Neural crest cell (in vitro differentiated cells): ENCODE data around the gene MICU2. TPM values are rescaled to one million over a fixed set of nuclear protein-coding genes. Genes with fewer than 3 reads are reported as not detected.

Source experiments
- DNase-seq: peaks from one replicate; pipeline ENCODE4 v3.0.0; 2021; ENCODE audit warnings: low read depth, mixed read lengths, low spot score
- H3K27ac Mint-ChIP-seq: one replicate; pipeline ENCODE4 v1.8.0; 2021; ENCODE audit warnings: mild to moderate bottlenecking, mixed read lengths; ENCODE audit not compliant: unreplicated experiment
- H3K27me3 Mint-ChIP-seq: 2 replicates; pipeline ENCODE4 v1.8.0; 2021; ENCODE audit warnings: low read depth, mild to moderate bottlenecking, mixed read lengths
- H3K36me3 Mint-ChIP-seq: 2 replicates; pipeline ENCODE4 v1.8.0; 2021; ENCODE audit warnings: low read depth, mild to moderate bottlenecking, mixed read lengths
- H3K4me1 Mint-ChIP-seq: 2 replicates; pipeline ENCODE4 v1.8.0; 2021; ENCODE audit warnings: mixed read lengths
- H3K4me3 Mint-ChIP-seq: one replicate; pipeline ENCODE4 v1.8.0; 2021; ENCODE audit warnings: mild to moderate bottlenecking, mixed read lengths
- H3K9me3 Mint-ChIP-seq: 2 replicates; pipeline ENCODE4 v1.8.0; 2021; ENCODE audit warnings: mixed read lengths
- CTCF ChIP-seq: fragments of 200-600 bp; sonication (generic); conservative IDR thresholded peaks from 2 replicates; pipeline ENCODE4 v1.5.0; 2021; ENCODE audit warnings: antibody characterized with exemption, mild to moderate bottlenecking
- total RNA-seq: library from RNA; stranded (reverse); gene quantifications from 2 replicates; pipeline ENCODE4 v1.2.1, GENCODE V29; 2021

MICU2 gene
- total RNA-seq, 1 donor from 2014 or later = 34.1 TPM

- no peak for DNase-seq
- no peak for TF ChIP-seq CTCF
- H3K27me3 Mint-ChIP-seq = no peaks in the 10 kb centered on the region
- H3K27ac Mint-ChIP-seq = no peak overlapping the region
- peaks cover 6% of the 10 kb centered on the region for H3K4me1 Mint-ChIP-seq
- H3K36me3 Mint-ChIP-seq = peaks cover 11% of the 10 kb centered on the region
- H3K4me3 Mint-ChIP-seq = no peak overlapping the region
- no peaks in the 10 kb centered on the region for H3K9me3 Mint-ChIP-seq
These were observed 59.5 kb downstream of the MICU2 start for GRCh38 chr13:21544515-21544914.

- no peak overlapping the region for H3K27ac Mint-ChIP-seq
- TF ChIP-seq CTCF = no peak
- no peak overlapping the region for H3K4me3 Mint-ChIP-seq
- no peaks in the 10 kb centered on the region for H3K9me3 Mint-ChIP-seq
- no peaks in the 10 kb centered on the region for H3K27me3 Mint-ChIP-seq
- H3K4me1 Mint-ChIP-seq = peaks cover 6% of the 10 kb centered on the region
- H3K36me3 Mint-ChIP-seq = peaks cover 15% of the 10 kb centered on the region
- DNase-seq = no peak
These were observed 61.4 kb downstream of the MICU2 start for GRCh38 chr13:21542563-21542962.

- H3K4me3 Mint-ChIP-seq = no peak overlapping the region
- H3K27me3 Mint-ChIP-seq = no peaks in the 10 kb centered on the region
- peaks cover 17% of the 10 kb centered on the region for H3K36me3 Mint-ChIP-seq
- H3K27ac Mint-ChIP-seq = no peak overlapping the region
- TF ChIP-seq CTCF = no peak
- peaks cover 6% of the 10 kb centered on the region for H3K4me1 Mint-ChIP-seq
- DNase-seq = no peak
- no peaks in the 10 kb centered on the region for H3K9me3 Mint-ChIP-seq
These were observed 62.0 kb downstream of the MICU2 start for GRCh38 chr13:21541980-21542379.

GRCh38 chr13:21541271-21541670 lies 62.7 kb downstream of the MICU2 start:
- no peak for DNase-seq
- H3K36me3 Mint-ChIP-seq = peaks cover 17% of the 10 kb centered on the region

GRCh38 chr13:21539687-21540086 lies 64.3 kb downstream of the MICU2 start:
- no peak for DNase-seq
- peaks cover 11% of the 10 kb centered on the region for H3K36me3 Mint-ChIP-seq
- no peak overlapping the region for H3K4me3 Mint-ChIP-seq
- H3K27ac Mint-ChIP-seq = no peak overlapping the region
- no peaks in the 10 kb centered on the region for H3K9me3 Mint-ChIP-seq
- no peak for TF ChIP-seq CTCF
- peaks cover 6% of the 10 kb centered on the region for H3K4me1 Mint-ChIP-seq
- H3K27me3 Mint-ChIP-seq = no peaks in the 10 kb centered on the region

More at GRCh38 chr13:21541271-21541670, 62.7 kb downstream of the MICU2 start:
- H3K27ac Mint-ChIP-seq = no peak overlapping the region
- H3K4me1 Mint-ChIP-seq = peaks cover 6% of the 10 kb centered on the region
- no peaks in the 10 kb centered on the region for H3K27me3 Mint-ChIP-seq
- H3K9me3 Mint-ChIP-seq = no peaks in the 10 kb centered on the region
- TF ChIP-seq CTCF = no peak
- no peak overlapping the region for H3K4me3 Mint-ChIP-seq

GRCh38 chr13:21538753-21539152 lies 65.2 kb downstream of the MICU2 start:
- no peak for DNase-seq
- no peak for TF ChIP-seq CTCF
- Mint-ChIP-seq H3K9me3 (no peaks in the 10 kb centered on the region), H3K4me3 (no peak overlapping the region), H3K4me1 (peaks cover 6% of the 10 kb centered on the region), H3K27me3 (no peaks in the 10 kb centered on the region), H3K27ac (no peak overlapping the region), H3K36me3 (peaks cover 6% of the 10 kb centered on the region)
